ENCODE measurements around the gene AKR1E2.

- TF ChIP-seq, protein P1, sequence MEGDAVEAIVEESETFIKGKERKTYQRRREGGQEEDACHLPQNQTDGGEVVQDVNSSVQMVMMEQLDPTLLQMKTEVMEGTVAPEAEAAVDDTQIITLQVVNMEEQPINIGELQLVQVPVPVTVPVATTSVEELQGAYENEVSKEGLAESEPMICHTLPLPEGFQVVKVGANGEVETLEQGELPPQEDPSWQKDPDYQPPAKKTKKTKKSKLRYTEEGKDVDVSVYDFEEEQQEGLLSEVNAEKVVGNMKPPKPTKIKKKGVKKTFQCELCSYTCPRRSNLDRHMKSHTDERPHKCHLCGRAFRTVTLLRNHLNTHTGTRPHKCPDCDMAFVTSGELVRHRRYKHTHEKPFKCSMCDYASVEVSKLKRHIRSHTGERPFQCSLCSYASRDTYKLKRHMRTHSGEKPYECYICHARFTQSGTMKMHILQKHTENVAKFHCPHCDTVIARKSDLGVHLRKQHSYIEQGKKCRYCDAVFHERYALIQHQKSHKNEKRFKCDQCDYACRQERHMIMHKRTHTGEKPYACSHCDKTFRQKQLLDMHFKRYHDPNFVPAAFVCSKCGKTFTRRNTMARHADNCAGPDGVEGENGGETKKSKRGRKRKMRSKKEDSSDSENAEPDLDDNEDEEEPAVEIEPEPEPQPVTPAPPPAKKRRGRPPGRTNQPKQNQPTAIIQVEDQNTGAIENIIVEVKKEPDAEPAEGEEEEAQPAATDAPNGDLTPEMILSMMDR (IDR thresholded peaks at IDR 0.05), result no peak
- TF ChIP-seq POLR2AphosphoS5 (IDR thresholded peaks at IDR 0.05; ENCODE audit: low read depth, low read length) (no peak), SIN3A (IDR thresholded peaks at IDR 0.05; ENCODE audit: borderline replicate concordance, insufficient read depth, low read depth, low read length) (no peak)
- TF ChIP-seq, protein P2, sequence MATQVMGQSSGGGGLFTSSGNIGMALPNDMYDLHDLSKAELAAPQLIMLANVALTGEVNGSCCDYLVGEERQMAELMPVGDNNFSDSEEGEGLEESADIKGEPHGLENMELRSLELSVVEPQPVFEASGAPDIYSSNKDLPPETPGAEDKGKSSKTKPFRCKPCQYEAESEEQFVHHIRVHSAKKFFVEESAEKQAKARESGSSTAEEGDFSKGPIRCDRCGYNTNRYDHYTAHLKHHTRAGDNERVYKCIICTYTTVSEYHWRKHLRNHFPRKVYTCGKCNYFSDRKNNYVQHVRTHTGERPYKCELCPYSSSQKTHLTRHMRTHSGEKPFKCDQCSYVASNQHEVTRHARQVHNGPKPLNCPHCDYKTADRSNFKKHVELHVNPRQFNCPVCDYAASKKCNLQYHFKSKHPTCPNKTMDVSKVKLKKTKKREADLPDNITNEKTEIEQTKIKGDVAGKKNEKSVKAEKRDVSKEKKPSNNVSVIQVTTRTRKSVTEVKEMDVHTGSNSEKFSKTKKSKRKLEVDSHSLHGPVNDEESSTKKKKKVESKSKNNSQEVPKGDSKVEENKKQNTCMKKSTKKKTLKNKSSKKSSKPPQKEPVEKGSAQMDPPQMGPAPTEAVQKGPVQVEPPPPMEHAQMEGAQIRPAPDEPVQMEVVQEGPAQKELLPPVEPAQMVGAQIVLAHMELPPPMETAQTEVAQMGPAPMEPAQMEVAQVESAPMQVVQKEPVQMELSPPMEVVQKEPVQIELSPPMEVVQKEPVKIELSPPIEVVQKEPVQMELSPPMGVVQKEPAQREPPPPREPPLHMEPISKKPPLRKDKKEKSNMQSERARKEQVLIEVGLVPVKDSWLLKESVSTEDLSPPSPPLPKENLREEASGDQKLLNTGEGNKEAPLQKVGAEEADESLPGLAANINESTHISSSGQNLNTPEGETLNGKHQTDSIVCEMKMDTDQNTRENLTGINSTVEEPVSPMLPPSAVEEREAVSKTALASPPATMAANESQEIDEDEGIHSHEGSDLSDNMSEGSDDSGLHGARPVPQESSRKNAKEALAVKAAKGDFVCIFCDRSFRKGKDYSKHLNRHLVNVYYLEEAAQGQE (IDR thresholded peaks at IDR 0.05; ENCODE audit: insufficient read depth in 1 of 2, low read depth in 2 of 2, low read length in 1 of 2), result no peak
Observed at GRCh38 chr10:4836416-4836969, 10.5 kb downstream of the AKR1E2 start.
